Activated CD4-positive, alpha-beta T cell treated with anti-CD3 and anti-CD28 coated beads, Interleukin-2, Interleukin-6, amounts not matched to agents 100 ng/mL and 50 ng/mL, durations not matched to agents 16 hours and 8 hours (primary cell): ENCODE measurements around the gene TMEM129.
A peak's percentile ranks its signal among the peaks of the same experiment; 100 is the strongest.

Experiments
- DNase-seq: peaks from one replicate; pipeline ENCODE4 v3.0.0-alpha.2; 2020

The TMEM129 gene

DNA sequence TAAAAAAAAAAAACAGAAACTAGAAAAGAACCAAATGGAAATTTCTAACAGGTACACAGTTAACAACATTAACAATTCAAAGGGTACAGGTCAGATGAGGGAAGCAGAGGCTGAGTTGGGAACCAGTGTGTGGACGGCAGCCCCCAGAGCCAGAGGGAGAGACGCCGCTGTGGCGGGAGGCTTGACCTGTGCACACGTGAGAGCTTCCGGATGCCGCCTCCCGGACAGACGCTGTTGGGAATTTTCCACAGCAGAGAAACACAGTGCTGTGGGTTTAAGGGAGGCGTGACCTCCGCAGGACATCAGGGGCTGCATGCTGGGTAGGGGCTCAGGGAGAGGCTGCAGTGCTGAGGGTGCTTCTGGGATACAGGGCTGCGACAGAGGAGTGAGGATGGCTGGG, 22.4 kb upstream of the TMEM129 start:
- no peak for DNase-seq

GRCh38 chr4:1741208-1741607, 20.1 kb upstream of the TMEM129 start:
- DNase-seq, result no peak

- DNase-seq, result no peak
These were observed 19.0 kb upstream of the TMEM129 start for GRCh38 chr4:1740021-1740545.

GRCh38 chr4:1739358-1739757, 18.2 kb upstream of the TMEM129 start:
- no peak for DNase-seq

DNA sequence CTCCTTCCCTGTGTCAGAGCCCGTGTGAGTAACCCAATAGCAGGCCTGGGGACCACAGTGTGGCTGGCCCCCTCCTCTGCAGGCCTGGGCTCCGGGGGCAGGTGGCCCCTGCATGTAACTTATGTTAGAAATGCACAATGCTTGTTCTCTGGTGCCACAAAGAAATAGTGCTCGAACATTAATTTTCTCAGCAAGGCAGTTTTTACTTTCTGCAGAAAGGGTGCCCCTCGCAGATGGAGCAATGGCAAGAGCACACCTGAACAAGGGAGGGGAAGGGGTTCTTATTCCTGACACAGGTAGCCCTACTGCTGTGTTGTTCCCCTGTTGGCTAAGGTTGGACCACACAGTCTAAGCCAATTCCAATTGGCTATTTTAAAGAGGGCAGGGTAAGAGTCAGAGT, 17.3 kb upstream of the TMEM129 start:
- DNase-seq, result no peak

GRCh38 chr4:1737666-1738065, 16.5 kb upstream of the TMEM129 start:
- no peak for DNase-seq

GRCh38 chr4:1736812-1737211, 15.7 kb upstream of the TMEM129 start:
- DNase-seq, result no peak

- no peak for DNase-seq
These were observed 14.1 kb upstream of the TMEM129 start for GRCh38 chr4:1735215-1735614.

- no peak for DNase-seq
These were observed 11.8 kb upstream of the TMEM129 start for GRCh38 chr4:1732911-1733310.

DNA sequence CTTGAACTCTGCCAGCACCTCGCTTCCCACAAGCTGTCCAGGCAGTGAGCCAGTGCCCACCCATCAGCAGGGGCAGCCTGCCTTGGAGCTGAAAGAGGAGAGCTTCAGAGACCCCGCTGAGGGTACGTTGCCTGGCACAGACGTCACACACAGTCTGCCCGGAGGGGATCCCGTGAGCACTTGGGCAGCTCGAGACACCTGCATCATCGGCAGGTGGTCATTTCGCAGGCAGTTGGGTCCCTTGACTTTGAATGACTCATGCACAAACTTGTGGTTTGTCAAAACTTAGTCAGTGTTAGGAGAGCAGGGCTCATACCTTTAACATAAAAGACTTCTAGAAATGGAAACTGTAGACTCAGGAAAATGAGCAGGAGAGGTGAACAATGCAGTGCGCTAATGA, 10.1 kb upstream of the TMEM129 start:
- DNase-seq, result peak; percentile 62

DNA sequence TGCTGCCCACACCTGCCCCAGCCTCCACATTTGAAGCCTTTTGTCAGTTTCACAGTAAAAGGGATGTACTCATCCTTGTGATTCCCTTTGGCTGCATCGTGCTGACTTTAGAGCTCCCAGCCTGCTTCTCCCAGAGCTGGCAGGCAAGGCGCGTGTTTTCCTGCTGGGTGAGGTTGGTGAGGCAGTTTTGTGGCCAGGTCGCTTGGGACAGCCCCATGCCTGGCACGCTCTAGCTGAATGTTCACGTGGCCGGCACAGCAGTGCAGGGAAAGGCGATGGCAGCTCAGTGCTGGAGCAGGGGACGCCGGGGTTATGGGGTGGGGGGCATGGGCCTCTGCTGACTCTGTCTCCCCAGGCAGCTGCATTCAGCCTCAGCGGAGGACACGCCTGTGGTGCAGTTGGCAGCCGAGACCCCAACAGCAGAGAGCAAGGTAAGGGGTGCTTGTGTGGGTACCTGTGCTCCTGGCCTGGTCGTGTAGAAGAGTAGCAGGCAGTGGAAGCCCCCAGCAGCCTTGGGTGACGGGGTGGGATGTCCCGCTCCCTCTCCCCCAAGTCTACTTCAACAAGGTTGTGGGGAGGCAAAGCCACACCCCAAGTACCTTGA, 9.5 kb upstream of the TMEM129 start:
- no peak for DNase-seq

- DNase-seq, result no peak
These were observed 7.2 kb upstream of the TMEM129 start for GRCh38 chr4:1728061-1728980.

- no peak for DNase-seq
These were observed 6.3 kb upstream of the TMEM129 start for GRCh38 chr4:1727117-1728031.

- DNase-seq, result peak; percentile 91
These were observed 5.2 kb upstream of the TMEM129 start for GRCh38 chr4:1726146-1726934.

DNA sequence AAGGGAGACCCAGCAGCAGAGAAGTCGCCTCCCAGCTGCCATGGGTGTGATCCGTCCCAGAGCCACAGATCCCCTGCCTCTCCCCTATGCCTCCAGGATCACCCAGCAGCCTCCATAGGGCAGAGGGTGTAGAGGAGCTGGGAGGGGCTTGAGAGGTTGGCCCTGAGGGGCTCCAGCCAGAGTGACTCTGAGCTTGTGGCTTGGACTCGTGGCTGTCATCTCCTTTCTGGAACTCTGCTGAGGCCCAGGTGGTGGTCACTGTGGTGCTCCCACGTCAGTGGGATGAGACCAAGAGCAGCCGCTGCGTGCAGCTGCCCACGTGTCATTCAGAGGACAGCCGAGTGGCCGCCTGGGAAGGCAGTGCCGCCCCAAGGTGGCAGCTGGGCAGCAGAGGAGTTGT, 4.4 kb upstream of the TMEM129 start:
- DNase-seq, result no peak

- peak; percentile 59 for DNase-seq
These were observed 2.1 kb upstream of the TMEM129 start for GRCh38 chr4:1723131-1723801.

DNA sequence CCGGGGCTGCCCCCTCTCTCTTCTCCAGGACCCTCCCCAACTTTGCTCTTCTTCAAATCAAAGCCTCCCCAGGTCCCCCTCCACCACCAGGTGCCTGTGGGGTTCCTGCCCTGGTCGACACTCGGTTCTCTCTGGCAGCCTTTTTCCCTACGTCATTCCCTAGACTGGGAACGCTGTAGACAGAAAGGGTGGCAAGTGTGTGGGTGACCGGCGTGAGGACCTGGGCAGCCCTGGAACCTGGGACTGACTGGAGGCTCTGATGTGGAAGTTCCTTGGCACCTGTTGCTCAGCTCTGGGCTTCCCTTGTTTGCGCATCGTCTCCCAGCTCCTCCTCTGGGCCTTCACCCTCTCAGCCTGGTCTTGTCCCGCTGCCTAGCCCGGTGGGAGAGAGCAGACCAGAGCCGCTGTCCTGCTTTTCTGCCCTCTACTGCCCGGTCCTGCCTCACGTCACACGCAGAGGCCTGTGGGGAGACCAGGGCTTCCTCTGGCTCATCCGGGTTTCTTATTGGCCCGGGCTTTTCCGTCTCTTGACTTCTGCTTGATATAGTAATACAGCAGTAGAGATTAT, 1.5 kb upstream of the TMEM129 start:
- DNase-seq, result no peak

GRCh38 chr4:1721666-1722550, 785 bp upstream of the TMEM129 start:
- DNase-seq, result no peak

DNA sequence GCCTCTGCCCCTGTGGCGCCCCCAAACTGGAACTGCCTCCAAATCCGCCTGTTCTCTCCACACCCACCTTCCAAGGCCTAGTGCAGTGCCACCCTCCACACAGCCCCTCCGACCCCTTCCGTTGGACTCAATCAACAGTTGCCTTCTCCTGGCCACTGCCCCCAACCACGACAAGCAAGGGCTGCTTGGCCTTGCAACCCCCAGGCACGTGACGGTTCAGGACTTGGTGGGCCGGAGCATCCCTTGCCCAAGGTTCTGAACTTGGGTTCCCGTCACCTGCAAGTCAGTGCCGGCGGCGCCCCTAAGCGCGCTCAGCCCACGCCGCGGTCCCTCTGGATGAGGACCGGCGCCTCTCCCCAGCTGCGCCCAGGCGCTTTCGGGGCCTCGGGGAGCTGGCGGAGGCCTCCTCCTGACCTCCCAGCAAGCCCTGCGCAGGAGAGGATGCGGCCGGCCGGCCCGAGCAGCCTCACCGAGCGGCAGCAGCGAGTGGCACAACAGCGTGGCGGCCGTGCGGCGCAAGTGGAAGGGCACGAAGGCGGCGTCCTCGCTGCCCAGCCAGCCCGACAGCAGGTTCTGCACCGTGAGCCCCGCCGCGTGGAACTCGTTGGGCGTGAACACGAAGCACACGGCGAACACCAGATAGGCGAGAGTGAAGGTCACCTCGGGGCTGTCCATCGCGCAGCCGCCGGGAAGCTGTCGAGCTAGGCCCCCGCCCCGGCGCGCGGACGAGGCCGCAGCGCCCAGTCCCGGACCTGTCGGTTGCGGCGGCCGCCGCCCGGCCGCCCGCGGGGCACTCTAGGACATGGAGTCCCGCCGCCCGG, 750 bp downstream of the TMEM129 start:
- DNase-seq, result peak; percentile 67
